Measurements from ENCODE around the gene HDAC4.

HDAC4 gene

GRCh38 chr2:239259603-239260298 is 141.1 kb downstream of the HDAC4 start (continued):
- TF ChIP-seq ZNF561 (tag by site-specific recombination; IDR thresholded peaks at IDR 0.05; ENCODE audit: borderline replicate concordance) (no peak), ZBTB21 (tag by site-specific recombination; IDR thresholded peaks at IDR 0.05) (no peak), ZNF701 (tag by site-specific recombination; IDR thresholded peaks at IDR 0.05) (no peak), ZNF175 (tag by site-specific recombination; IDR thresholded peaks at IDR 0.05) (no peak), FEZF1 (tag by site-specific recombination; IDR thresholded peaks at IDR 0.05) (no peak), GLIS2 (tag by site-specific recombination; IDR thresholded peaks at IDR 0.05) (no peak), ZNF629 (tag by site-specific recombination; IDR thresholded peaks at IDR 0.05) (no peak), YY2 (tag by site-specific recombination; IDR thresholded peaks at IDR 0.05) (no peak), ZNF324 (tag by site-specific recombination; IDR thresholded peaks at IDR 0.05) (no peak), ZNF302 (tag by site-specific recombination; IDR thresholded peaks at IDR 0.05; ENCODE audit: low read depth) (no peak), ZNF521 (tag by site-specific recombination; IDR thresholded peaks at IDR 0.05) (no peak)

GRCh38 chr2:239259173-239259572 is 141.6 kb downstream of the HDAC4 start:
- ChIA-PET CTCF (no interaction called here), POLR2A (no interaction called here)
- Histone ChIP-seq H3K4me3 (ENCODE audit: low read depth, low read length) (no peak overlapping the region), H3K4me1 (ENCODE audit: control insufficient read depth, insufficient read depth, low read length) (no peaks in the 10 kb centered on the region; the same call in 1 of the 2 replicates), H3K27ac (ENCODE audit: extremely low read depth, low read depth, low read length) (no peak overlapping the region), H3K36me3 (ENCODE audit: control insufficient read depth in 2 of 2, insufficient read depth in 1 of 2, low read length in 2 of 2) (no peaks in the 10 kb centered on the region), H3K9me3 (ENCODE audit: control insufficient read depth, insufficient read depth, low read depth, low read length) (no peaks in the 10 kb centered on the region; the same call in 1 of the 2 replicates)
- no peak for TF ChIP-seq ZNF513 (tag by site-specific recombination; IDR thresholded peaks at IDR 0.05)
- no peak for TF ChIP-seq ZNF521 (tag by site-specific recombination; IDR thresholded peaks at IDR 0.05)

- H3K27ac ChIP-seq (ENCODE audit: extremely low read depth, low read depth, low read length) = no peak overlapping the region
- H3K36me3 ChIP-seq (ENCODE audit: control insufficient read depth in 2 of 2, insufficient read depth in 1 of 2, low read length in 2 of 2) = no peaks in the 10 kb centered on the region
- no peaks in the 10 kb centered on the region for H3K4me1 ChIP-seq (ENCODE audit: control insufficient read depth, insufficient read depth, low read length)
Observed at GRCh38 chr2:239258248-239258647, 142.6 kb downstream of the HDAC4 start.

GRCh38 chr2:239257511-239257937 is 143.3 kb downstream of the HDAC4 start:
- Histone ChIP-seq H3K4me3 (ENCODE audit: low read depth, low read length) (no peak overlapping the region), H3K9me3 (ENCODE audit: control insufficient read depth, insufficient read depth, low read depth, low read length) (no peaks in the 10 kb centered on the region; the same call in 1 of the 2 replicates), H3K27ac (ENCODE audit: extremely low read depth, low read depth, low read length) (no peak overlapping the region), H3K4me1 (ENCODE audit: control insufficient read depth, insufficient read depth, low read length) (no peaks in the 10 kb centered on the region), H3K36me3 (ENCODE audit: control insufficient read depth in 2 of 2, insufficient read depth in 1 of 2, low read length in 2 of 2) (no peaks in the 10 kb centered on the region)
- CTCF ChIA-PET = no interaction called here
- POLR2A ChIA-PET = interaction anchor here (1.1 kb wide), 1 partner anchor 143 kb away, joined by 5 read pairs; the partner anchor contains the start of gene HDAC4
- TF ChIP-seq SP7 (tag by site-specific recombination; IDR thresholded peaks at IDR 0.05) (peak; percentile 72), ZNF350 (tag by site-specific recombination; IDR thresholded peaks at IDR 0.05) (no peak), KLF8 (tag by site-specific recombination; IDR thresholded peaks at IDR 0.05) (peak; percentile 39; the same call in 1 of the 2 replicates), ZNF24 (tag by site-specific recombination; IDR thresholded peaks at IDR 0.05) (peak; percentile 78; the same call in 1 of the 2 replicates), ZBTB48 (tag by site-specific recombination; IDR thresholded peaks at IDR 0.05) (peak; percentile 65), ZFP37 (tag by site-specific recombination; IDR thresholded peaks at IDR 0.05) (0 out of 2 replicates have a peak, but pooled peaks have one; percentile 29), SCRT2 (tag by site-specific recombination; IDR thresholded peaks at IDR 0.05) (peak; percentile 27; the same call in 1 of the 2 replicates), SETDB1 (IDR thresholded peaks at IDR 0.05; ENCODE audit: insufficient read length, low read length) (peak; percentile 98), ZNF473 (tag by site-specific recombination; IDR thresholded peaks at IDR 0.05) (no peak), ATF2 (tag by site-specific recombination; IDR thresholded peaks at IDR 0.05; ENCODE audit: low read depth) (peak; percentile 87), ZNF404 (tag by site-specific recombination; IDR thresholded peaks at IDR 0.05) (no peak), ZSCAN5A (tag by site-specific recombination; IDR thresholded peaks at IDR 0.05) (no peak)

More at GRCh38 chr2:239258248-239258647, 142.6 kb downstream of the HDAC4 start:
- no peak for TF ChIP-seq ZNF169 (tag by site-specific recombination; IDR thresholded peaks at IDR 0.05)
- TF ChIP-seq GLIS1 (tag by site-specific recombination; IDR thresholded peaks at IDR 0.05) = no peak
- TF ChIP-seq ZNF426 (tag by site-specific recombination; IDR thresholded peaks at IDR 0.05) = no peak
- no peak for TF ChIP-seq ZBTB17 (tag by site-specific recombination; IDR thresholded peaks at IDR 0.05)
- no peak for TF ChIP-seq ZNF292 (tag by site-specific recombination; IDR thresholded peaks at IDR 0.05; ENCODE audit: borderline replicate concordance, low read depth)
- TF ChIP-seq ZNF621 (tag by site-specific recombination; IDR thresholded peaks at IDR 0.05) = no peak
- no peak for TF ChIP-seq ZNF48 (tag by site-specific recombination; IDR thresholded peaks at IDR 0.05)
- no peak for TF ChIP-seq ZBTB7A (tag by site-specific recombination; IDR thresholded peaks at IDR 0.05; ENCODE audit: low read depth)
- no peak for TF ChIP-seq ZNF555 (tag by site-specific recombination; conservative IDR thresholded peaks at IDR 0.05)
- no peak for TF ChIP-seq ZNF830 (tag by site-specific recombination; IDR thresholded peaks at IDR 0.05; ENCODE audit: low read depth)
- ChIA-PET CTCF (no interaction called here), POLR2A (no interaction called here)
- H3K4me3 ChIP-seq (ENCODE audit: low read depth, low read length) = no peak overlapping the region
- H3K9me3 ChIP-seq (ENCODE audit: control insufficient read depth, insufficient read depth, low read depth, low read length) = no peaks in the 10 kb centered on the region; the same call in 1 of the 2 replicates
